ENCODE results near the gene STK10.

Gene STK10

DNA sequence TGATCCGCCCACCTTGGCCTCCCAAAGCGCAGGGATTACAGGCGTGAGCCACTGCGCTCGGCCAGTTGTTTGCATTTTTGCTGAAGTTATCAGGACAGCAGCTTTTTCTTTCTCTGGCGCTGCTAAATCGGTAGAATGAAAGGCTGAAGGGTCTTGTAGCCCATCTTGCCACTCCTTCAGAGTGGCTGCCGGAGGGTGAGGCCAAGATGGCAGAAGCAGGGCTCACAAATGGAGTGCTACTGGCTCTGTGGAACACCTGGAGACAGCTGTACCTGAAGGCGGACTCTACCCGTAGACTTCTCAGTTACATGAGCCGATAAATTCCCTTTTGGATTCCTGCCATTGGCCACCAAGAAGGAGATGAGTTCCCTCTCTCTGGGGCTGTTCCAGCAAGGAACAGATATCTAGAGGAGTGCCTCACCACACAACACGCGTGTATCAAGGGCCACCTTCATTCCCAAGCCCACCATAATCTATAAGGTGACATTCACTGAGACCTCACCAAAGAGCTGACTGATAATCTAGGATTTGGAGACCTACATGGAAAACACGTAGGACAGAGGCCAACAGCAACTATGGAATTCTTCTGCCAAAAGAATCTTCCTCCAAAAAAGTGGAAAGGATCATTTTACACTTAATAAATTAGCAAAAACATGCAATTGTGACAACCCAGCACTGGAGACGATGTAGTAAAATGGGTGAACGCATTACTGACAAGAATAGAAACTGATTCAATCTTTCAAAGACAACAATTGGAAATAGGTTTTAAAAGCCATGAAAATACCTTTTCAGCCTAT is 21.8 kb downstream of the STK10 start:
- Histone ChIP-seq H3K4me1 (ENCODE audit: insufficient read depth, low read length, severe bottlenecking) (peaks cover 35% of the 10 kb centered on the region), H3K79me2 (ENCODE audit: insufficient read depth, low read length) (0 out of 2 replicates have a peak, but pooled peaks cover 2% of the 10 kb centered on the region)

DNA sequence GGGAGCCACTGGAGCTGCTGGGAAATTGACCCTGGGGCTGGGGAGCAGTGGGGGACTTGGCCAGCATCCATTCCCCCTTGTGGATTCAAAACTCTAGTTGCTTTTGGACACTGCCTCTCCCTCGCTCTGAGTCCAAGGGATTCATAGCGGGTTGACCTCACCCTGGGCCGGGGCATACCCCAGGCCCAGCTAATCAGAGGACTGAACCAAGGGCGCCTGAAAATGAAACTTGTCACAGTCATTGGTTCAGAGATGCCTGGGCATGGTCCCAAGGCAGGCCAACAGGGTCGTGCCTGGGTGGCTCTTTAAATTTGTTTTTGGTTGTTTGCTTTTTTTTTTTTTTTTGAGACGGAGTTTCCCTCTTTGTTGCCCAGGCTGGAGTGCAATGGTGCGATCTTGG is 22.6 kb downstream of the STK10 start:
- H3F3A ChIP-seq (ENCODE audit: insufficient read depth, low read length), result no peaks in the 10 kb centered on the region
- no peak for TF ChIP-seq EZH2 (IDR thresholded peaks at IDR 0.05; ENCODE audit: borderline replicate concordance, low read length)
- TF ChIP-seq, protein P1, sequence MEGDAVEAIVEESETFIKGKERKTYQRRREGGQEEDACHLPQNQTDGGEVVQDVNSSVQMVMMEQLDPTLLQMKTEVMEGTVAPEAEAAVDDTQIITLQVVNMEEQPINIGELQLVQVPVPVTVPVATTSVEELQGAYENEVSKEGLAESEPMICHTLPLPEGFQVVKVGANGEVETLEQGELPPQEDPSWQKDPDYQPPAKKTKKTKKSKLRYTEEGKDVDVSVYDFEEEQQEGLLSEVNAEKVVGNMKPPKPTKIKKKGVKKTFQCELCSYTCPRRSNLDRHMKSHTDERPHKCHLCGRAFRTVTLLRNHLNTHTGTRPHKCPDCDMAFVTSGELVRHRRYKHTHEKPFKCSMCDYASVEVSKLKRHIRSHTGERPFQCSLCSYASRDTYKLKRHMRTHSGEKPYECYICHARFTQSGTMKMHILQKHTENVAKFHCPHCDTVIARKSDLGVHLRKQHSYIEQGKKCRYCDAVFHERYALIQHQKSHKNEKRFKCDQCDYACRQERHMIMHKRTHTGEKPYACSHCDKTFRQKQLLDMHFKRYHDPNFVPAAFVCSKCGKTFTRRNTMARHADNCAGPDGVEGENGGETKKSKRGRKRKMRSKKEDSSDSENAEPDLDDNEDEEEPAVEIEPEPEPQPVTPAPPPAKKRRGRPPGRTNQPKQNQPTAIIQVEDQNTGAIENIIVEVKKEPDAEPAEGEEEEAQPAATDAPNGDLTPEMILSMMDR (IDR thresholded peaks at IDR 0.05; ENCODE audit: low read length), result no peak
- no peak overlapping the region for H2AFZ ChIP-seq (ENCODE audit: low read length)
- peaks cover 40% of the 10 kb centered on the region for H3K4me1 ChIP-seq (ENCODE audit: insufficient read depth, low read length, severe bottlenecking)
- no peak overlapping the region for H3K4me3 ChIP-seq (ENCODE audit: low read depth, low read length, poor library complexity, severe bottlenecking)
- H3K9me2 ChIP-seq (ENCODE audit: low read depth, low read length), result no peaks in the 10 kb centered on the region
- 0 out of 2 replicates have a peak, but pooled peaks cover 5% of the 10 kb centered on the region for H3K79me2 ChIP-seq (ENCODE audit: insufficient read depth, low read length)
- H3K27ac ChIP-seq (ENCODE audit: low read depth, low read length, poor library complexity, severe bottlenecking), result peak overlapping the region; percentile 57
- no peak overlapping the region for H3K4me2 ChIP-seq (ENCODE audit: low read length)
- no peaks in the 10 kb centered on the region for H3K9me3 ChIP-seq (ENCODE audit: low read length)
- H3K9ac ChIP-seq (ENCODE audit: low read length), result no peak overlapping the region; the same call in 1 of the 2 replicates
- no peaks in the 10 kb centered on the region for H4K20me1 ChIP-seq (ENCODE audit: insufficient read depth, low read length)
- H3K27me3 ChIP-seq (ENCODE audit: insufficient read depth, low read length), result no peaks in the 10 kb centered on the region
- peaks cover 5% of the 10 kb centered on the region; the same call in 1 of the 2 replicates for H3K36me3 ChIP-seq (ENCODE audit: insufficient read depth, low read length)

More for the DNA sequence above, 21.8 kb downstream of the STK10 start:
- H3K9ac ChIP-seq (ENCODE audit: low read length), result no peak overlapping the region
- TF ChIP-seq, protein P1 (IDR thresholded peaks at IDR 0.05; ENCODE audit: low read length), result no peak
- no peak for TF ChIP-seq EZH2 (IDR thresholded peaks at IDR 0.05; ENCODE audit: borderline replicate concordance, low read length)
- H3K4me2 ChIP-seq (ENCODE audit: low read length), result no peak overlapping the region
- no peaks in the 10 kb centered on the region for H3K27me3 ChIP-seq (ENCODE audit: insufficient read depth, low read length)
- no peaks in the 10 kb centered on the region for H3K9me2 ChIP-seq (ENCODE audit: low read depth, low read length)
- peaks cover 5% of the 10 kb centered on the region; the same call in 1 of the 2 replicates for H3K36me3 ChIP-seq (ENCODE audit: insufficient read depth, low read length)
- no peak overlapping the region for H2AFZ ChIP-seq (ENCODE audit: low read length)
- no peaks in the 10 kb centered on the region for H3K9me3 ChIP-seq (ENCODE audit: low read length)
- H3K4me3 ChIP-seq (ENCODE audit: low read depth, low read length, poor library complexity, severe bottlenecking), result no peak overlapping the region
- H3F3A ChIP-seq (ENCODE audit: insufficient read depth, low read length), result no peaks in the 10 kb centered on the region
- no peaks in the 10 kb centered on the region for H4K20me1 ChIP-seq (ENCODE audit: insufficient read depth, low read length)
- no peak overlapping the region for H3K27ac ChIP-seq (ENCODE audit: low read depth, low read length, poor library complexity, severe bottlenecking)

DNA sequence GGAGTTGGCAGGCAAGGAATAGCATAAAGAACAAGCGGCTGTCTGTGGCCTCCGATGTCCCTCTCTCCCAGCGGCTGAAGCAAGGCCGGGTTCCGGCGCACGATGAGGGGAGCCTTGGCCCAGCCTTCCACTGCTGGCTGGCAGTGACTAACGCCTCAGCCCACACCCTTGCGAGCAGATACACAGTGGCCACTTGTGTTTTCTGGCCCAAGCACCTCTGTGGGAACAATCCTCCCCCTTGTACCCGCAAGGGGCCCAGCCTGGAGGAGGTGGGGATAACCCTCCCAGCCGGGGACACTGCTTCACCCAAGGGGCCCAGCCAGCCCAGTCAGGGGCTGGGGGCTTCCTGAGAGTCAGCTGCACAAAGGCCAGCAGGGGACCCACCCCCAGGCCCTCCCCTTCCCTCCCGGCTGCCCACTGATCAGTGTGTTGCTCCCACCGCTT is 23.2 kb downstream of the STK10 start:
- H3K36me3 ChIP-seq (ENCODE audit: insufficient read depth, low read length), result peaks cover 5% of the 10 kb centered on the region; the same call in 1 of the 2 replicates
- no peak overlapping the region for H2AFZ ChIP-seq (ENCODE audit: low read length)
- H3F3A ChIP-seq (ENCODE audit: insufficient read depth, low read length), result no peaks in the 10 kb centered on the region
- TF ChIP-seq, protein P1 (IDR thresholded peaks at IDR 0.05; ENCODE audit: low read length), result no peak
- no peak for TF ChIP-seq EZH2 (IDR thresholded peaks at IDR 0.05; ENCODE audit: borderline replicate concordance, low read length)
- 0 out of 2 replicates have a peak overlapping the region, but pooled peaks have one; percentile 5 for H3K4me2 ChIP-seq (ENCODE audit: low read length)
- no peak overlapping the region for H3K4me3 ChIP-seq (ENCODE audit: low read depth, low read length, poor library complexity, severe bottlenecking)
- H3K27ac ChIP-seq (ENCODE audit: low read depth, low read length, poor library complexity, severe bottlenecking), result peak overlapping the region; percentile 57
- H4K20me1 ChIP-seq (ENCODE audit: insufficient read depth, low read length), result no peaks in the 10 kb centered on the region
- H3K9me3 ChIP-seq (ENCODE audit: low read length), result no peaks in the 10 kb centered on the region
- 0 out of 2 replicates have a peak, but pooled peaks cover 6% of the 10 kb centered on the region for H3K79me2 ChIP-seq (ENCODE audit: insufficient read depth, low read length)
- H3K4me1 ChIP-seq (ENCODE audit: insufficient read depth, low read length, severe bottlenecking), result peaks cover 47% of the 10 kb centered on the region
- no peak overlapping the region for H3K9ac ChIP-seq (ENCODE audit: low read length)
- H3K9me2 ChIP-seq (ENCODE audit: low read depth, low read length), result no peaks in the 10 kb centered on the region
- H3K27me3 ChIP-seq (ENCODE audit: insufficient read depth, low read length), result no peaks in the 10 kb centered on the region
